Thyroid gland (tissue), 4 donors: ENCODE measurements around the gene MB. TPM values are rescaled to one million over a fixed set of nuclear protein-coding genes. Genes with fewer than 3 reads are reported as not detected.

Experiments
- DNase-seq, 2 donors: peaks; one replicate each; pipeline ENCODE4 v3.0.0-alpha.2; 2019
- H3K27ac ChIP-seq, 3 donors: fragments of 200-600 bp; sonication (generic); 1 replicate in 2 of 3; 2 replicates in 1 of 3; pipeline ENCODE4 v1.5.1; 2016 to 2019; ENCODE audit warnings: mild to moderate bottlenecking in 1 of 3, moderate library complexity in 1 of 3
- H3K27me3 ChIP-seq: fragments of 200-600 bp; sonication (generic); one replicate; pipeline ENCODE4 v1.5.1; 2019
- H3K36me3 ChIP-seq, 2 donors: fragments of 200-600 bp; sonication (generic); one replicate each; pipeline ENCODE4 v1.5.1; 2016 to 2019
- H3K4me1 ChIP-seq, 2 donors: fragments of 200-600 bp; sonication (generic); one replicate each; pipeline ENCODE4 v1.5.1; 2017 to 2019
- H3K4me3 ChIP-seq, 3 donors: fragments of 200-600 bp; sonication (generic); replicated peaks in 1 of 3; 1 replicate in 2 of 3; 2 replicates in 1 of 3; pipeline ENCODE4 v1.5.1; 2016; ENCODE audit warnings: mild to moderate bottlenecking in 1 of 3
- H3K9me3 ChIP-seq: fragments of 200-600 bp; sonication (generic); one replicate; pipeline ENCODE4 v1.5.1; 2017
- CTCF ChIP-seq, 6 experiments: fragments of 200-600 bp in 3 of 6; fragments of 450-650 bp in 3 of 6; sonication (generic) in 3 of 6; IDR thresholded peaks; one replicate each; pipeline ENCODE4 v1.5.1; 2016 to 2019; ENCODE audit warnings: antibody characterized with exemption in 6 of 6, mild to moderate bottlenecking in 2 of 6, inconsistent platforms in 1 of 6, moderate library complexity in 1 of 6
- POLR2A ChIP-seq, 2 donors: fragments of 450-650 bp; IDR thresholded peaks; one replicate each; pipeline ENCODE4 v1.6.1; 2017; ENCODE audit warnings: antibody characterized with exemption in 2 of 2, mild to moderate bottlenecking in 2 of 2, moderate library complexity in 1 of 2
- WGBS, 2 donors: methylation state at CpG; one replicate each; pipeline ENCODE4 v1.1.5; 2017; 5-methylcytosine and 5-hydroxymethylcytosine counted together
- intact Hi-C: fragments of 100-400 bp; cut with DNase I; formaldehyde crosslinking; loops from one replicate; pipeline ENCODE4 v1.15.1; 2023
- total RNA-seq, 4 donors: library from RNA; depleted of rRNA; stranded (reverse); fragments of >200 nt; gene quantifications; one replicate each; pipeline ENCODE4 v1.2.3, GENCODE V29; 2016

The MB gene
- total RNA-seq, 4 donors from 2014 or later, result 0.45 to 1.8 TPM; not detected in 2

- no peak overlapping the region for H3K4me3 ChIP-seq
- WGBS, 2 donors, result 78 to 83% methylated on average over 2 of the region's 2 CpGs
- no peaks in the 10 kb centered on the region for H3K27me3 ChIP-seq
- H3K36me3 ChIP-seq, result peaks cover 9 to 33% of the 10 kb centered on the region in 2 donors
- intact Hi-C loops, result no loop called here
- DNase-seq, result no peak
- TF ChIP-seq POLR2A (IDR thresholded peaks at IDR 0.05), result no peak
- no peak for TF ChIP-seq CTCF (IDR thresholded peaks at IDR 0.05)
- no peaks in the 10 kb centered on the region for H3K9me3 ChIP-seq
- H3K27ac ChIP-seq, result peak overlapping the region in 2 of 3 donors; percentile 91 to 96
- peaks cover 19 to 31% of the 10 kb centered on the region in 2 donors for H3K4me1 ChIP-seq
Measured at GRCh38 chr22:35661464-35661863, 44.3 kb upstream of the MB start.

- Histone ChIP-seq H3K27ac (peak overlapping the region in 1 of 3 donors; percentile 30), H3K9me3 (no peaks in the 10 kb centered on the region), H3K36me3 (peaks cover 9 to 34% of the 10 kb centered on the region in 2 donors), H3K4me3 (no peak overlapping the region), H3K4me1 (peaks cover 19 to 31% of the 10 kb centered on the region in 2 donors), H3K27me3 (no peaks in the 10 kb centered on the region)
- DNase-seq, result no peak
- intact Hi-C loops, result no loop called here
- WGBS, 2 donors, result 87 to 100% methylated on average over 2 of the region's 2 CpGs
- TF ChIP-seq CTCF (IDR thresholded peaks at IDR 0.05) (no peak), POLR2A (IDR thresholded peaks at IDR 0.05) (no peak)
Measured at GRCh38 chr22:35660291-35661127, 43.4 kb upstream of the MB start.

- Histone ChIP-seq H3K36me3 (peaks cover 9 to 34% of the 10 kb centered on the region in 2 donors), H3K27me3 (no peaks in the 10 kb centered on the region), H3K4me3 (no peak overlapping the region), H3K4me1 (peaks cover 19 to 22% of the 10 kb centered on the region in 2 donors), H3K27ac (no peak overlapping the region), H3K9me3 (no peaks in the 10 kb centered on the region)
- intact Hi-C loops, result no loop called here
- DNase-seq, result no peak
- WGBS, 2 donors, result 75 to 78% methylated on average over 5 of the region's 5 CpGs
- no peak for TF ChIP-seq CTCF (IDR thresholded peaks at IDR 0.05)
- TF ChIP-seq POLR2A (IDR thresholded peaks at IDR 0.05), result no peak
Measured at GRCh38 chr22:35657571-35658312, 40.6 kb upstream of the MB start.

GRCh38 chr22:35656284-35656752, 39.2 kb upstream of the MB start:
- H3K4me3 ChIP-seq, result no peak overlapping the region
- no peaks in the 10 kb centered on the region for H3K9me3 ChIP-seq
- TF ChIP-seq CTCF (IDR thresholded peaks at IDR 0.05), result no peak
- no peak for TF ChIP-seq POLR2A (IDR thresholded peaks at IDR 0.05)
- H3K4me1 ChIP-seq, result peaks cover 5 to 7% of the 10 kb centered on the region in 2 donors
- H3K27me3 ChIP-seq, result no peaks in the 10 kb centered on the region
- peaks cover 9 to 34% of the 10 kb centered on the region in 2 donors for H3K36me3 ChIP-seq
- H3K27ac ChIP-seq, result no peak overlapping the region
- intact Hi-C loops, result no loop called here
- 89 to 91% methylated on average over 5 of the region's 5 CpGs for WGBS, 2 donors
- no peak for DNase-seq
